Neural progenitor cell (in vitro differentiated cells): Measurements from ENCODE around the gene ADCY2. TPM values are rescaled to one million over a fixed set of nuclear protein-coding genes. Genes with fewer than 3 reads are reported as not detected.

ENCODE experiments used
- DNase-seq: peaks from one replicate; pipeline ENCODE4 v3.0.0-alpha.2; 2016; ENCODE audit warnings: low spot score
- H2AFZ ChIP-seq: fragments of 200-600 bp; sonication (generic); replicated peaks from 2 replicates; pipeline ENCODE4 v1.6.1; 2016; ENCODE audit warnings: antibody characterized with exemption
- H3F3A ChIP-seq: fragments of 200-600 bp; sonication (generic); 2 replicates; pipeline ENCODE4 v1.6.1; 2016; ENCODE audit warnings: antibody characterized with exemption, low read depth
- H3K27ac ChIP-seq: fragments of 200-600 bp; sonication (generic); 2 replicates; pipeline ENCODE4 v1.5.1; 2016; ENCODE audit warnings: mild to moderate bottlenecking
- H3K27me3 ChIP-seq: fragments of 200-600 bp; sonication (generic); 2 replicates; pipeline ENCODE4 v1.6.1; 2016; ENCODE audit warnings: mild to moderate bottlenecking, moderate library complexity
- H3K36me3 ChIP-seq: fragments of 200-600 bp; sonication (generic); 2 replicates; pipeline ENCODE4 v1.5.1; 2016
- H3K4me1 ChIP-seq: fragments of 200-600 bp; sonication (generic); 2 replicates; pipeline ENCODE4 v1.6.1; 2016; ENCODE audit warnings: mixed run types
- H3K4me2 ChIP-seq: fragments of 200-600 bp; sonication (generic); 2 replicates; pipeline ENCODE4 v1.6.1; 2016
- H3K4me3 ChIP-seq: fragments of 200-600 bp; sonication (generic); 2 replicates; pipeline ENCODE4 v1.5.1; 2016
- H3K79me2 ChIP-seq: fragments of 200-600 bp; sonication (generic); 2 replicates; pipeline ENCODE4 v1.6.1; 2016; ENCODE audit warnings: low read depth
- H3K9ac ChIP-seq: fragments of 200-600 bp; sonication (generic); 2 replicates; pipeline ENCODE4 v1.6.1; 2016
- H3K9me3 ChIP-seq: fragments of 200-600 bp; sonication (generic); 2 replicates; pipeline ENCODE4 v1.5.1; 2016; ENCODE audit warnings: low read depth
- H4K20me1 ChIP-seq: fragments of 200-600 bp; sonication (generic); 2 replicates; pipeline ENCODE4 v1.6.1; 2016; ENCODE audit warnings: low read depth
- H3K27ac Mint-ChIP-seq: 3 replicates; pipeline ENCODE4 v1.8.0; 2021; ENCODE audit warnings: mixed read lengths
- H3K27me3 Mint-ChIP-seq: 2 replicates; pipeline ENCODE4 v1.8.0; 2022; ENCODE audit warnings: low read depth, mild to moderate bottlenecking, inconsistent platforms, moderate library complexity, mixed read lengths; ENCODE audit not compliant: insufficient read depth
- H3K36me3 Mint-ChIP-seq: 3 replicates; pipeline ENCODE4 v1.8.0; 2021; ENCODE audit warnings: mixed read lengths
- H3K4me1 Mint-ChIP-seq: 3 replicates; pipeline ENCODE4 v1.8.0; 2021; ENCODE audit warnings: mixed read lengths
- H3K4me3 Mint-ChIP-seq: 3 replicates; pipeline ENCODE4 v1.8.0; 2021; ENCODE audit warnings: mild to moderate bottlenecking, moderate library complexity, mixed read lengths
- H3K9me3 Mint-ChIP-seq: 3 replicates; pipeline ENCODE4 v1.8.0; 2020; ENCODE audit warnings: mixed read lengths
- CTCF ChIP-seq: fragments of 200-600 bp; sonication (generic); IDR thresholded peaks from 2 replicates; pipeline ENCODE4 v1.5.1; 2017; ENCODE audit warnings: antibody characterized with exemption, mild to moderate bottlenecking
- EZH2 ChIP-seq: fragments of 200-600 bp; sonication (generic); IDR thresholded peaks from 2 replicates; pipeline ENCODE4 v1.6.1; 2017; ENCODE audit warnings: antibody characterized with exemption, mild to moderate bottlenecking, moderate library complexity
- EZH2phosphoT487 ChIP-seq: fragments of 200-600 bp; sonication (generic); IDR thresholded peaks from 2 replicates; pipeline ENCODE4 v1.6.1; 2017; ENCODE audit warnings: antibody characterized with exemption
- total RNA-seq: library from RNA; depleted of rRNA; stranded (reverse); fragments of >200 nt; gene quantifications from 2 replicates; pipeline ENCODE4 v1.2.3, GENCODE V29; 2015; ENCODE audit warnings: low replicate concordance

ADCY2 gene
- total RNA-seq, result 0.59 and 1.2 TPM in 2 replicates

GRCh38 chr5:7395947-7396712, at the start of gene ADCY2:
Gene ADCY2 (plus strand): TSS chr5:7396138. CDS start chr5:7396297, 159 bp downstream.
- no peaks in the 10 kb centered on the region for H3K36me3 ChIP-seq
- Mint-ChIP-seq H3K27ac (no peak within 1 kb of the TSS), H3K4me1 (peaks cover 33% of the 10 kb centered on the region), H3K27me3 (peaks cover 23% of the 10 kb centered on the region), H3K36me3 (no peaks in the 10 kb centered on the region), H3K9me3 (no peaks in the 10 kb centered on the region), H3K4me3 (peak within 1 kb of the TSS; percentile 89)
- no peaks in the 10 kb centered on the region for H4K20me1 ChIP-seq
- H3K4me1 ChIP-seq, result no peaks in the 10 kb centered on the region
- H2AFZ ChIP-seq, result peak within 1 kb of the TSS; percentile 90
- H3K79me2 ChIP-seq, result peaks cover 10% of the 10 kb centered on the region
- no peak within 1 kb of the TSS for H3K27ac ChIP-seq
- TF ChIP-seq CTCF (no peak), EZH2phosphoT487 (no peak), EZH2 (no peak)
- H3K4me3 ChIP-seq, result peak within 1 kb of the TSS; percentile 67
- H3K9ac ChIP-seq, result no peak within 1 kb of the TSS
- peak; percentile 65 for DNase-seq
- peak within 1 kb of the TSS; percentile 98 for H3K4me2 ChIP-seq
- H3K27me3 ChIP-seq, result peaks cover 46% of the 10 kb centered on the region
- H3F3A ChIP-seq, result peaks cover 4% of the 10 kb centered on the region
- H3K9me3 ChIP-seq, result no peaks in the 10 kb centered on the region

GRCh38 chr5:7347377-7347776, 48.6 kb upstream of the ADCY2 start:
- peak; percentile 27 for DNase-seq
- peak overlapping the region; percentile 61 for H3K27ac ChIP-seq
- H3K9me3 ChIP-seq, result no peaks in the 10 kb centered on the region
- Mint-ChIP-seq H3K36me3 (peaks cover 5% of the 10 kb centered on the region), H3K4me1 (peaks cover 26% of the 10 kb centered on the region), H3K9me3 (peaks cover 10% of the 10 kb centered on the region), H3K4me3 (no peak overlapping the region), H3K27ac (peak overlapping the region; percentile 96), H3K27me3 (peaks cover 4% of the 10 kb centered on the region)
- H3K4me1 ChIP-seq, result peaks cover 35% of the 10 kb centered on the region
- TF ChIP-seq EZH2phosphoT487 (no peak), CTCF (no peak), EZH2 (no peak)
- H4K20me1 ChIP-seq, result no peaks in the 10 kb centered on the region
- H2AFZ ChIP-seq, result peak overlapping the region; percentile 52
- peak overlapping the region; percentile 63 for H3K4me2 ChIP-seq
- H3K4me3 ChIP-seq, result no peak overlapping the region
- H3K79me2 ChIP-seq, result no peaks in the 10 kb centered on the region
- H3F3A ChIP-seq, result peaks cover 17% of the 10 kb centered on the region
- H3K36me3 ChIP-seq, result no peaks in the 10 kb centered on the region
- no peaks in the 10 kb centered on the region for H3K27me3 ChIP-seq
- H3K9ac ChIP-seq, result no peak overlapping the region

GRCh38 chr5:7348168-7348854, 47.6 kb upstream of the ADCY2 start:
- Histone ChIP-seq H3K9ac (no peak overlapping the region), H3K79me2 (no peaks in the 10 kb centered on the region), H3K36me3 (no peaks in the 10 kb centered on the region), H3K4me1 (peaks cover 35% of the 10 kb centered on the region), H3F3A (peaks cover 17% of the 10 kb centered on the region), H3K9me3 (no peaks in the 10 kb centered on the region), H3K27ac (peak overlapping the region; percentile 61), H3K27me3 (no peaks in the 10 kb centered on the region), H2AFZ (peak overlapping the region; percentile 32), H3K4me2 (peak overlapping the region; percentile 63), H3K4me3 (no peak overlapping the region), H4K20me1 (no peaks in the 10 kb centered on the region)
- Mint-ChIP-seq H3K27ac (peak overlapping the region; percentile 96), H3K4me3 (peak overlapping the region; percentile 65), H3K9me3 (peaks cover 8% of the 10 kb centered on the region), H3K27me3 (peaks cover 4% of the 10 kb centered on the region), H3K36me3 (peaks cover 5% of the 10 kb centered on the region), H3K4me1 (peaks cover 26% of the 10 kb centered on the region)
- no peak for TF ChIP-seq CTCF
- TF ChIP-seq EZH2phosphoT487, result no peak
- TF ChIP-seq EZH2, result no peak
- peak; percentile 16 for DNase-seq
